Subcutaneous adipose tissue (tissue), 4 donors: Measurements from ENCODE around the gene TPST1. TPM values are rescaled to one million over a fixed set of nuclear protein-coding genes. Genes with fewer than 3 reads are reported as not detected.

Experiments
- CTCF ChIP-seq: fragments of 450-650 bp; IDR thresholded peaks from one replicate; pipeline ENCODE4 v1.5.1; 2016; ENCODE audit warnings: low read depth, mild to moderate bottlenecking, control low read depth, antibody characterized with exemption, moderate library complexity
- total RNA-seq, 4 donors: library from RNA; depleted of rRNA; stranded (reverse); fragments of >200 nt; gene quantifications; one replicate each; pipeline ENCODE4 v1.1.0, GENCODE V29; 2016

The TPST1 gene
- total RNA-seq, 4 donors from 2014 or later, result 20.7 to 41.3 (median 22.6) TPM

DNA sequence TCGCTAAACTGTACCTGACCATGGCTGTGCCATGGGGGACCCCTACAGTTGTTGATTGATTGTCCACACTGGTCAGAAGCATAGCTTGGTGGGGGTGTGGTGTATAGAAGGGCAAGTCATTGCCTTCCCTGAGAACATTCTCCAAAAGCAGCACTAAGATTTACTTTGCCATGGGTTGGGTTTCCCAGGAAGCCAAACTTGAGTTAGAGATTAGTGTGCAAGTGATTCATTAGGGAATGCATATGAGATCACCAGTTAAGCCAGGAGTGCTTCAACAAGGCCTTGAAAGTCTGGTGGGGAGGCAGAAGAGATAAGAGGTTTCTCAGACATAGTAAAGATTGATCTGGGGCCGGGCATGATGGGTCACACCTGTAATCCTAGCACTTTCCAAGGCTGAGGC, 21.4 kb upstream of the TPST1 start:
- no peak for TF ChIP-seq CTCF

GRCh38 chr7:66185680-66186187, 19.4 kb upstream of the TPST1 start:
- TF ChIP-seq CTCF, result no peak

DNA sequence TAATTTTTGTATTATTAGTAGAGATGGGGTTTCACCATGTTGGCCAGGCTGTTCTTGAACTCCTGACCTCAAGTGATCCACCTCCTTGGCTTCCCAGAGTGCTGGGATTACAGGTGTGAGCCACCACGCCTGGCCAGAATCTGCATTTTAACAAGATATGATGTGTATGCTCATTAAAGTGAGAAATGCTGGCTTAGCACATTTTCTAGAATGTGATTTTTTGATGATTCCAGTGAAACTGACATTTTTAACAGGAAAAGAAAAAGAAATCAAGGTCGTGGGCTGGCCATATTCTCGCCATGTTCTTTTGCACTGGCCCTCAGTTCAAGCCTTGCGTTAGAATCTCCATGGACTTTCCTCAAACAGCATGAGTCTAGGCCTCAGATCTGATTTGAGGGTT, 18.1 kb upstream of the TPST1 start:
- no peak for TF ChIP-seq CTCF

- no peak for TF ChIP-seq CTCF
These were observed 17.2 kb upstream of the TPST1 start for GRCh38 chr7:66187905-66188304.

- TF ChIP-seq CTCF, result no peak
These were observed 16.5 kb upstream of the TPST1 start for GRCh38 chr7:66188645-66189044.

- no peak for TF ChIP-seq CTCF
These were observed 15.2 kb upstream of the TPST1 start for GRCh38 chr7:66189695-66190503.

GRCh38 chr7:66190504-66190857, 14.7 kb upstream of the TPST1 start:
- TF ChIP-seq CTCF, result no peak
